GM19099 (cell line): ENCODE data around the gene ENDOV.

ENCODE experiments used
- POLR2A ChIP-seq: IDR thresholded peaks from 3 replicates; pipeline ENCODE4 v1.6.1; 2011; ENCODE audit warnings: low read depth; ENCODE audit not compliant: insufficient read length; ENCODE audit errors: extremely low read depth

ENDOV gene

GRCh38 chr17:80473701-80474100, 58.7 kb downstream of the ENDOV start:
- no peak for TF ChIP-seq POLR2A

- no peak for TF ChIP-seq POLR2A
These were observed 59.4 kb downstream of the ENDOV start for GRCh38 chr17:80474231-80474960.

DNA sequence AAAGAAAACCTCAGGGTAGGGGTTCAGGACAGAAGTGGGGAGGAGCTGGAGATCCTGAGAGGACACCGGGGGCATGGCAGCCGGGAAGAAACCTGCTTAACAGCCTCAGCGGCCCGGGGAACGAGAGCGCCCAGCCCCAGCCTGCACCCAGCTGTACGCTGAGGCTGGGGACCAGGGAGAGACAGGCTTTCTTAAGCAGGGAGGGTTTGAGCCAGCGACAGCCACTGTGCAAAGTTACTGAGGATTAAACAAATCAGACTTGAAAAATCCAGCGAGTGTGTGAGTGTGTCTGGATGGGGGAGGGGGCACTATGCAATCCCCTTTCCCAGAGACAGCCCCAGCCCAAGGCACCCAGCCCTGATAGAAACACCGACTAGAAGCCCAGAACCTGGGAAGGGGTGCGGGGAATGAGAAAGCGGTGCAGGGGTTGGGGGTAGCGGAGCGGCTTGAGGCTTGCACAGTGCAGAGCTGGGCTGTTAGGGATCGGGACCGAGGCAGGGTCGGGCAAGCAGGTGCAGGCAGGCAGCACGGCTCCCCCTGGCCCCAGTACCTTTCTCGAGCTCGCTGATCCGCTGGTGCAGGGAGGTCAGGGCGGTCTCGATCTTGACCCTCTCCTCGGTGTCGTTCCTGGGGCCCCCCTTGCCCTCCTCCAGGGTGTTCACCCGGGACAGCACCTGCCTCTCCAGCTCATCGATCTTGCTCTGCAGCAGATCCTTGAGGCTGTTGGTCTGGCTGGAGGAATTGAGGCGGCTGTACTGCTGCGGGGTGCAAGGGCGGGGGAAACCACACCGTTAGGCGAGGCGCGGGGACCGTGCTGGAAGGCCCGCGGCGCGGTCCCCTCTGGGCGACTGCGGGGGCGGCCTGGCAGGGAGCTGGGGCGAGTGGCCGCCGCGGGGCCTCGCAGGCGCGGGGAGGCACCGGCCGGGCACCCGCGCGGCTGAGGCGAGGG, 60.3 kb downstream of the ENDOV start:
- TF ChIP-seq POLR2A: no peak

DNA sequence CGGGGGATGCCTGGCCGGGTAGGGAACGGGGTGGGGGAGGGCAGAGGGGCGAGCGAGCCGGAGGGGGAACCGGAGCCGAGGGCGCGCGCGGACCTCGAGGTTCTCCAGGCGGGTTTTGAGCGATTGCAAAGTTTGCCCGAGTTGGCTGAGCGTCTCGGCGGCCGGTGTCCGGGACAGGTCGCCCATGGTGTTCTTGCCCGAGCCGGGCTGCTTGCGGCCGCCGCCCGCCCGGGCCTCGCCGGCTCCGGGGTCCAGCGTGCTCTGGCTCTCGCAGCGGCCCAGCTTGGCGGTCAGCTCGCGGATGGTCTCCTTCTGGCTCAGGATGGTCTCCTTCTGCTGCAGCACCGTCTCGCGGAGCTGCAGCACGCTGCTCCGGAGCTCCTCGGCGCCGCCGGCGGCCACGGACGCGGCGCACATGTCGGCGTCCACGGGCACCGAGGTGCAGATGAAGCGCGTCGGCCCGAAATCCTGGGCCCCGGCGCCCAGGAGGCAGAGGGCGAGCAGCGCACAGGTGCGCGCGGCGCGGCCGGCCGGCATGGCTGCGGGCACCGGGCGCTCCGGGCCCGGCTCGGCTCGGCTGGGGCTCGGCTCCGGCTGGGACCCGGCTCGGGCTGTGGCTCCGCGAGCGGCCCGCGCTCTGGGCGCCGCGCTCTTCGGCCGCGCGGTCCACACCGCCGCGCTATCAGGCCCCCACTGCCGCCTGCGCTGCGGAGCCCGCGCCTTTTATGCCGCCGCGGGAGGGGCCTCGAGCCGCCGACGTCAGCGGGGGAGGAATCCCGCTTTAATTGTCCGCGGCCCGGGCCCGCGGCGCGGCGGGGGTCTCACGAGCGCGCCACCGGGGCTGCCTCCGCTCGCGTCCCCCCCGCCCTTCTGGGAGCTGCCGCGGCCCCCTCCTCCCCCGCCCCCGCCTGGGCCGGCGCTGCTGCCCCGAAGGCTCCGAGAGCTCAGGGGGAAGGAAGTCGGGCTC, 61.2 kb downstream of the ENDOV start, which contains the start of gene NPTX1:
Gene NPTX1, minus strand, starts transcription at position 698 of the 967 bp plus-strand sequence. Its CDS starts 161 bp downstream, at position 537.
- no peak for TF ChIP-seq POLR2A

DNA sequence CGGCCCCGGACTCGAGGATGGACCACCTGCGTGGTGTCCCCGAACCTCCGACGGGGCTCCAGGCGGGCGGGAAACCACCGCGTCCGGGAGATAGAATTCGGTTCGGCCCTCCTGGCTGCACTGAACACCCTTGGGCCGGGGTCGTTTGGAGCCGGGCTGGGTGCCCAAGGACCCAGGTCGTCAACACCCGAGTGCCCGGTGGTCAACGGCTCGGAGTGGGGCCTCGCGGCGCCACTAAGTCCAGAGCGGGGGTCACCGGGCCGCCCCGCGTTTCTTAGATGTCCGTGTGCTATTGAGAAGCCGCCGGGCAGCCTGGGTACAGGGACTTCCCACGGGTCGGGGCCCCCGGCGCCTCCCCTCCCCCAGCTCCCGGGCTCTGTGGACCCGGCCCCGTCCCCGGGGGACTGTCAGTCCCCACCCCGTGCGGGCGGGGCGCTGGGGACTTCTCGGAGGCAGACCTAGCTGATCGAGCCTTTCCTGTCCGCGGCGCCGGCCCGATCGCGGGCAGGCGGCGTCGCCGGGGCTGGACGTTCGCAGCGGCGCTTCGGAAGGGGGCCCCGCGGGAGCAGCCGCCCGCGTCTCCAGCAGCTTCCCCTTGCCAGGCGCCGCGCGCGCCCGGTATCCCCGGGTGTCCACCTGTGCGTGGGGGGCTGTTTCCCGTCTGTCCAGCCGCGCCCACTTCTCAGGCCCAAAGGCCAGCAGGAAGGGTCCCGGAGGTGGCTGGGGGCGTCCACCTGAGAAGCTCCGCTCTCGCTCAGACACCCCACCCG, 62.1 kb downstream of the ENDOV start:
- TF ChIP-seq POLR2A: no peak

GRCh38 chr17:80477647-80478478, 62.9 kb downstream of the ENDOV start:
- TF ChIP-seq POLR2A: no peak

- no peak for TF ChIP-seq POLR2A
These were observed 63.7 kb downstream of the ENDOV start for GRCh38 chr17:80478487-80479245.

- TF ChIP-seq POLR2A: no peak
These were observed 64.2 kb downstream of the ENDOV start for GRCh38 chr17:80479246-80479566.

GRCh38 chr17:80480248-80480647, 65.3 kb downstream of the ENDOV start:
- no peak for TF ChIP-seq POLR2A

- TF ChIP-seq POLR2A: no peak
These were observed 66.5 kb downstream of the ENDOV start for GRCh38 chr17:80481284-80482057.

DNA sequence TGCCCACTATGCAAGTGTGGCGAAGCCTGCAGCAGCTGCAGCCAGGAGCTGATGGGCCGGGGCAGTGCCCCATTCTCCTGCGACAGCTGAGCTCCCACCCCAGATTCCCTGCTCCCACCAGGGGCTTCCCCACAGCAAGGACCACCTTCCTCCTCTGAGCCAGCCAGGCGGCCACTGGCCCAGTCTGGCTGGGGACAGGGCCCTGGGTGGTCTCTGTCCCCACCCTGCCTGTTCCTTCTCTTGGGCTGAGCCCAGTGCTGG, 67.0 kb downstream of the ENDOV start:
- no peak for TF ChIP-seq POLR2A

GRCh38 chr17:80482555-80483308, 67.8 kb downstream of the ENDOV start:
- TF ChIP-seq POLR2A: no peak

GRCh38 chr17:80485846-80486245, 70.9 kb downstream of the ENDOV start:
- no peak for TF ChIP-seq POLR2A
